Measurements from ENCODE around the gene UMODL1. TPM values are rescaled to one million over a fixed set of nuclear protein-coding genes. Genes with fewer than 3 reads are reported as not detected.

UMODL1 gene
- total and polyA plus RNA-seq, 8 donors: under 0.01 TPM; not detected in 7

DNA sequence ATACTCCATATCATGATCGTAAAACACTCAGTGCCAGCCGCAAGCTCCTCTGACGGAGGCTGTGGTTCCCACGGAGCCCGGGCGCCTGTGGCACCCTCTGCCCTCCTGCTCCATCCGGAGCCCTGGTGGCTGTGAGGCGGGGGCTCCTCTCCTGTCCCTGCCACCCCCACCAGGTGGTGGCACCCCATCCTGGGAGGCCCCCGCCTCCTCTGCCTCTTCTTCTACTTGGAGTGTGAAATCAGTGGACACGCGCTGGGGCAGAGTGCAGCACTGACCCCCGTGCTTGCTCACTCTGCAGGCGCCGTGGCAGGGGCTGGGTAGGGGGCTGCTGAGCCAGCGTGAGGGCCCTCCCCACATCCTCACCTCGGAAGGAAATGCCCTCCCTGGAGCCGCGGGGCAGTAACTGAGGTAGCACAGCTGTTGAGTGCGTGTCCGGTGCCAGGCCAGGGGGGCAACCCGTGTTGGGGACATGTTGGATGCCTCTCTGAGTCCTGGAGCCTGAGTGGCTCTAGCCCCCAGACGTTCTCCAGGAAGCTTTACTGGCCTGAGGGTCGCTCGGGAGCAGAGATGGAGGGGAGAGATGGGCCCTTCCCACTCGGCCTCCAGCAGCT lies 89.1 kb downstream of the UMODL1 start:
- no peaks in the 10 kb centered on the region for H3K9me3 ChIP-seq
- H3K36me3 ChIP-seq: no peaks in the 10 kb centered on the region
- H3K4me1 ChIP-seq: peaks cover 0 to 11% (median 6%) of the 10 kb centered on the region in 4 donors
- TF ChIP-seq POLR2A (IDR thresholded peaks at IDR 0.05): no peak
- no peak for TF ChIP-seq EP300 (IDR thresholded peaks at IDR 0.05)
- TF ChIP-seq POLR2AphosphoS5 (IDR thresholded peaks at IDR 0.05): no peak
- TF ChIP-seq, protein P1, sequence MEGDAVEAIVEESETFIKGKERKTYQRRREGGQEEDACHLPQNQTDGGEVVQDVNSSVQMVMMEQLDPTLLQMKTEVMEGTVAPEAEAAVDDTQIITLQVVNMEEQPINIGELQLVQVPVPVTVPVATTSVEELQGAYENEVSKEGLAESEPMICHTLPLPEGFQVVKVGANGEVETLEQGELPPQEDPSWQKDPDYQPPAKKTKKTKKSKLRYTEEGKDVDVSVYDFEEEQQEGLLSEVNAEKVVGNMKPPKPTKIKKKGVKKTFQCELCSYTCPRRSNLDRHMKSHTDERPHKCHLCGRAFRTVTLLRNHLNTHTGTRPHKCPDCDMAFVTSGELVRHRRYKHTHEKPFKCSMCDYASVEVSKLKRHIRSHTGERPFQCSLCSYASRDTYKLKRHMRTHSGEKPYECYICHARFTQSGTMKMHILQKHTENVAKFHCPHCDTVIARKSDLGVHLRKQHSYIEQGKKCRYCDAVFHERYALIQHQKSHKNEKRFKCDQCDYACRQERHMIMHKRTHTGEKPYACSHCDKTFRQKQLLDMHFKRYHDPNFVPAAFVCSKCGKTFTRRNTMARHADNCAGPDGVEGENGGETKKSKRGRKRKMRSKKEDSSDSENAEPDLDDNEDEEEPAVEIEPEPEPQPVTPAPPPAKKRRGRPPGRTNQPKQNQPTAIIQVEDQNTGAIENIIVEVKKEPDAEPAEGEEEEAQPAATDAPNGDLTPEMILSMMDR (IDR thresholded peaks at IDR 0.05): no peak
- peak in 1 of 2 donors; percentile 7 for DNase-seq
- H3K27me3 ChIP-seq: peaks cover 0 to 21% (median 0%) of the 10 kb centered on the region in 3 donors
- intact Hi-C loops (cut with DNase I; ENCODE audit: low total_unique reads): loop anchor here (5.0 kb wide), 1 partner anchor 97 kb away; no protein-coding TSS in a partner anchor
- 74 to 83% (median 79%) methylated on average over 15 to 25 of the region's 25 CpGs for WGBS, 5 donors
- no peak overlapping the region for H3K4me3 ChIP-seq
- no peak overlapping the region for H3K27ac ChIP-seq

DNA sequence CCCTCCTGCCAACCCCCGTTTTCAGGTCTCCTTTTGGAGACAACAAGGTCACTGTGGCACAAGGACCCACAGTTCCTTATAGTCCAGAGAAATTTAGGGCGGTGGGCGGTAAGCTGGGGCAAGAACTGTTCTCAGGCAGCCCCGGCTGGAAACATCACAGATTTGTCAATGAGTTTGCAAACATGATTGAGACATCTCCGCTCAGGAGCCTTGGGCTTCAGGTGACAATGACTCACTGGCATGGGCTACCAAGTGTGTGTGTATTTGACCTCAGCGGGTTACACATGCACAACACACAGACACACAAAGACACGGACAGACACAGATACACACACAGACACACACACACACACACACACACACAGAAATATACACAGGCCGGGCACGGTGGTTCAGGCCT lies 89.6 kb downstream of the UMODL1 start:
- no peaks in the 10 kb centered on the region for H3K36me3 ChIP-seq
- DNase-seq: no peak
- peaks cover 0 to 11% (median 6%) of the 10 kb centered on the region in 4 donors for H3K4me1 ChIP-seq
- peaks cover 0 to 21% (median 0%) of the 10 kb centered on the region in 3 donors for H3K27me3 ChIP-seq
- intact Hi-C loops (cut with DNase I; ENCODE audit: low total_unique reads): loop anchor here (5.0 kb wide), 1 partner anchor 97 kb away; no protein-coding TSS in a partner anchor
- 88 to 93% (median 90%) methylated on average over 8 to 9 of the region's 9 CpGs for WGBS, 5 donors
- H3K4me3 ChIP-seq: no peak overlapping the region
- TF ChIP-seq, protein P1 (IDR thresholded peaks at IDR 0.05): no peak
- TF ChIP-seq POLR2AphosphoS5 (IDR thresholded peaks at IDR 0.05): no peak
- TF ChIP-seq POLR2A (IDR thresholded peaks at IDR 0.05): no peak
- no peak for TF ChIP-seq EP300 (IDR thresholded peaks at IDR 0.05)
- no peaks in the 10 kb centered on the region for H3K9me3 ChIP-seq
- H3K27ac ChIP-seq: no peak overlapping the region

DNA sequence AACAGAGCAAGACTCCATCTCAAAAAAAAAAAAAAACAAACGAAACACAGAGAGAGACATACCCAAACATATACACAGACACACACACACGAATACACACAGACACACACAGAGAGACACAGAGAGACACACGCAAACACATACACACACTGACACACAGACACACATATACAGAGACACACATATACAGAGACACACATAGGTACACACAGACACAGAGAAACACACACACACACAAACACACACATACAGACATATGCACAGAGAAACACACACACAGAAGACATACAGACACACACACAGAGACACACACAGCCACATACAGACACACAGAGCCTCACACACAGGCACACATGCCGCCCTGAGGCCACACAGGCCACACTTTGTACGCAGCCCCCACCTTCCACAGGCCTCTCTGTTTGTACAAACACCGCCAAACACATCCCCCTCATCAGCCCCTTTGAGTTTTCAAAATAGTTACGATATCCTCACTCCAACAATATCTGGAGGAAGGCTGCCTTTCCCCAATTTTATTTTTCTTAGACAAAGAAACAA lies 90.4 kb downstream of the UMODL1 start:
- 66 to 80% (median 69%) methylated on average over 7 of the region's 7 CpGs for WGBS, 5 donors
- no peak for DNase-seq
- H3K27me3 ChIP-seq: peaks cover 0 to 17% (median 0%) of the 10 kb centered on the region in 3 donors
- H3K36me3 ChIP-seq: no peaks in the 10 kb centered on the region
- no peak overlapping the region for H3K27ac ChIP-seq
- peak in 1 of 4 donors; percentile 67 for TF ChIP-seq POLR2A (IDR thresholded peaks at IDR 0.05)
- TF ChIP-seq, protein P1 (IDR thresholded peaks at IDR 0.05): no peak
- intact Hi-C loops (cut with DNase I; ENCODE audit: low total_unique reads): loop anchor here (5.0 kb wide), 1 partner anchor 96 kb away; no protein-coding TSS in a partner anchor
- H3K4me3 ChIP-seq: no peak overlapping the region
- no peaks in the 10 kb centered on the region for H3K9me3 ChIP-seq
- H3K4me1 ChIP-seq: peaks cover 0 to 11% (median 6%) of the 10 kb centered on the region in 4 donors

DNA sequence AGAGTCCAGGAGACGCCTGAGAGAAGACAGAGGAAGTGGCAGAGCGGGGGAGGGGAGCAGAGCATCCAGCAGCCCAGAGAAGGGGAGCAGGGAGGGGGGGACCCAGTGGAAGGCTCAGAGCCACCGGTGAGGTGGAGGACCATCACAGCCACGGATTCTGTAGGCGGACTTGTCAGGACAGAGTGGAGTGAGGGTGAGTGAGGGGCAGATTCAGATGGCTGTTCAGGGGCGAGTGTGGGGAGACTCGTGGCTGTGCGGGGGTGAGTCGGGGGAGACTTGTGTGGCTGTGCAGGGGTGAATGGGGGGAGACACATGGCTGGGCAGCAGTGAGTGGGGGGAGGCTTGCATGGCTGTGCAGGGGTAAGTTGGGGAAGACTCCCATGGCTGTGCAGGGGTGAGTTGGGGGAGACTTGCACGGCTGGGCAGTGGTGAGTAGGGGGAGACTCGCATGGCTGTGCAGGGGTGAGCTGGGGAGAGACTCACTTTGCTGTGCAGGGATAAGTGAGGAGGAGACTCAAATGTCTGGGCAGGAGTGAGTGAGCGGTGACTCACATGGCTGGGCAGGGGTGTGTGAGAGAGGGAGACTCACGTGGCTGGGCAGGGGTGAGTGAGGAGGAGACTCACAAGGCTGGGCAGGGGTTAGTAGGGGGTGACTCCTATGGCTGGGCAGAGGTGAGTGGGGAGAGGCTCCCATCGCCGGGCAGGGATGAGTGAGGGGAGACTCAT lies 91.0 kb downstream of the UMODL1 start:
- WGBS, 5 donors: 55 to 64% (median 63%) methylated on average over 15 of the region's 15 CpGs
- peaks cover 0 to 11% (median 0%) of the 10 kb centered on the region in 3 donors for H3K27me3 ChIP-seq
- TF ChIP-seq, protein P1 (IDR thresholded peaks at IDR 0.05): no peak
- TF ChIP-seq POLR2AphosphoS5 (IDR thresholded peaks at IDR 0.05) (no peak), EP300 (IDR thresholded peaks at IDR 0.05) (no peak), POLR2A (IDR thresholded peaks at IDR 0.05) (no peak)
- no peaks in the 10 kb centered on the region for H3K9me3 ChIP-seq
- H3K4me1 ChIP-seq: peaks cover 0 to 11% (median 6%) of the 10 kb centered on the region in 4 donors
- H3K27ac ChIP-seq: no peak overlapping the region
- peak in 1 of 2 donors; percentile 52 for DNase-seq
- no peak overlapping the region for H3K4me3 ChIP-seq
- intact Hi-C loops (cut with DNase I; ENCODE audit: low total_unique reads): loop anchor here (5.0 kb wide), 1 partner anchor 95 kb away; no protein-coding TSS in a partner anchor
- no peaks in the 10 kb centered on the region for H3K36me3 ChIP-seq

All from stomach (tissue), 9 donors.